NK-92 (cell line): ENCODE data around the gene TM6SF1.
"Not testable (repeated sequence)": the region's sequence is repeated elsewhere in the genome, so short reads cannot be mapped to it uniquely, and the experiment has no call there.

ENCODE experiments used
- DNase-seq: peaks from one replicate; lab custom pipeline; 2025; ENCODE audit not compliant: unreplicated experiment; lab: John Stamatoyannopoulos, UW

TM6SF1 gene

DNA sequence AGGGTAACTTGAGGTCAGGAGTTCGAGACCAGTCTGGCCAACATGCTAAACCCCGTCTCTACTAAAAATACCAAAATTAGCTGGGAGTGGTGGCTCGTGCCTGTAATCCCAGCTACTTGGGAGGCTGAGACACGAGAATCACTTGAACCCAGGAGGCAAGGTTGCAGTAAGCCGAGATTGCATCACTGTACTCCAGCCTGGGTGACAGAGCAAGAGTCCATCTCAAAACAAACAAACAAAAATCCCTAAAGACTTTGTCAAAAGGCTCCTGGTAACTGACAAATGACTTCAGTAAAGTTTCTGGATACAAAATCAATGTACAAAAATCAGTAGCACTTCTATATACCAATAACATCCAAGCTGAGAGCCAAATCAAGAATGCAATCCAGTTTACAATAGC, 62.1 kb downstream of the TM6SF1 start:
- DNase-seq, result not testable (repeated sequence)

DNA sequence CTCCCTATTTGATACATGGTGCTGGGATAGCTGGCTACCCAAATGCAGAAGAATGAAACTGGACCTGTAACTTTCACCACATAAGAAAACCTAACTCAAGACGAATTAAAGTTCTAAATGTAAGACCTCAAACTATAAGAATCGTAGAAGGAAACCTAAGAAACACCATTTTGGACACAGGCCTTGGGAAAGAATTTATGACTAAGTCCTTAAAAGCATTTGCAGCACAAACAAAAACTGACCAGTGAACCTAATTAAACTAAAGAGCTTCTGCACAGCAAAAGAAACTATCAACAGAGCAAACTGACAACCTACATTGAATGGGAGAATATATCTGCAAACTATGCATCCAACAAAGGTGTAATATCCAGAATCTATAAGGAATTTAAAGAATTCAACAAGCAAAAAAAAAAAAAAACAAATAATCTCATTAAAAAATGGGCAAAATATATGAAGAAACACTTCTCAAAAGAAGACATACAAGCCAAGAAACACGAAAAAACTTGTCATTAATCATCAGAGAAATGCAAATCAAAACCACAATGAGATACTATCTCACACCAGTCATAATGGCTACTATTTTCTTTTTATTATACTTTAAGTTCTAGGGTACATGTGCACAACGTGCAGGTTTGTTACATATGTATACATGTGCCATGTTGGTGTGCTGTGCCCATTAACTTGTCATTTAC, 63.2 kb downstream of the TM6SF1 start:
- no peak for DNase-seq

DNA sequence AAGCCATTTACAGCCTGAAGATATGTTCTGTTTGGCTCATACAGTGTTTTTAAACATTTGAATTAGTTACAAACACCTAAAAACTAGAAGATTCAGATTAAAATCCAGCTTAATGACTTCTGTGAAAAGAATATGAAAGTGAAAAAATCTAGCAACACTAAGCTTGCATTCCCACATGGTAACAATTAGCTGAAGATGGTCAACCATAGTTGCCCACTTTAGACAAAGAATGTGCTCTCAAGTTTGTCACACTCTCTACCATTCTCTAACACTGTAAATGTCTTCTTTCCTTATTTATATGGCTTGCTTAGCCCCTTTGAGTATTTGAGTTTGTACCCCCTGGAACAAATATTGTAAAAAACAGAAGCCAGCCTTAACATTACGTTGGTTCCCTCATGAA, 67.4 kb downstream of the TM6SF1 start:
- no peak for DNase-seq

DNA sequence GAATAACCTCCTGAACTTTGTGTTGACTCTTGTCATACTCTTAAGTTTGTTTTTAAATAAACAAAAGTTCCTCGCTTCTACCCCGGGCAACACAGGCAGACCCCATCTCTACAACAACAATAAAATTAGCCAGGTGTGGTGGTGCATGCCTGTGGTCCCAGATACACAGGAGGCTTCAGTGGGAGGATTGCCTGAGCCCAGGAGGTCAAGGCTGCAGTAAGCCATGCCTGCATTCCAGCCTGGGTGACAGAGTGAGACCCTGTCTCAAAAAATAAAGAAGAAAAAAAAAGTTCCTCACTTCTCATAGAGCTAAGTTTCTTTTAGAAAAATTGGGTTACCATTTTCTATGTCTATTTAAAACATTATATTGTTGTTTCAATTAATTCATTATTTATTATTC, 70.9 kb downstream of the TM6SF1 start:
- DNase-seq, result no peak

DNA sequence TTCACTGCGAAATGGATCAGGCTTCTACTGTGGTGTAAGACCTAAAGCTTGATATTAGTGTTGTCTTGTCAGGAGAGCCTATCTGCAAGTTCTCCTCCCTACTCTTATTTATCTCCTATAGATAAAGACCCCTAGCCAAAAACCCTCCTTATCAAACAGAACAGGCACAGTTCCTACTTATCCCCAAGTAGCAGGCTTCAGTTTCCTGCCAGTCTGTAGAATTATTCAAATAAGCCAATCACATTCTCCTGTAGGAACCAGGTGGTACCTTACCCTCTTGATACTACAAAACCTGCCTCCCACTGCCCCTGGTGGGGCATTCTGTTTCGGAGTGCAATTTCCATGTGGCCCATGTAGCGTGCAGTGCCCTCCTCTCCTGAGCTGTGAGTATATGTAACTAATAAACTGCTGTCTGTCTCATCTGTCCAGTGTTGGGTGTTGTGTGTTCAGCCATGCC, 71.5 kb downstream of the TM6SF1 start:
- no peak for DNase-seq

DNA sequence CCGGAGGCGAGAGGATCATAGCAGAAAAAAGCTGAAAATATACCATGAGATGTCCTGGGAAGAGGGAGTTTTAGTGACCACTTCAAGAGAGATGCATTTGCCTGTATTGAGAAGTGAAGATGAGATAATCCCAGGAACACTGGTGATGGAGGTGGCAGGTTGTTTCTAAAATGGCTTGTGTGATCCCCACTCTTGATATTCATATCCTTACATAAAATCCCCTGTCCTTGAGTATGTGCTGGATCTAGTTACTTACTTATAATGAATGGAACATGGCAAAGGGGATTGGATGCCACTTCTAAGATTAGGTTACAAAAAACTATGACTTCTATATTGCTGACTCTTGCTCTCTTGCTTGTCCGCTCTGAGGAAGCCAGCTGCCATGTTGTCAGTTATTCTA, 78.1 kb downstream of the TM6SF1 start:
- no peak for DNase-seq
